ENCODE data around the gene SCYGR6.

The SCYGR6 gene

DNA sequence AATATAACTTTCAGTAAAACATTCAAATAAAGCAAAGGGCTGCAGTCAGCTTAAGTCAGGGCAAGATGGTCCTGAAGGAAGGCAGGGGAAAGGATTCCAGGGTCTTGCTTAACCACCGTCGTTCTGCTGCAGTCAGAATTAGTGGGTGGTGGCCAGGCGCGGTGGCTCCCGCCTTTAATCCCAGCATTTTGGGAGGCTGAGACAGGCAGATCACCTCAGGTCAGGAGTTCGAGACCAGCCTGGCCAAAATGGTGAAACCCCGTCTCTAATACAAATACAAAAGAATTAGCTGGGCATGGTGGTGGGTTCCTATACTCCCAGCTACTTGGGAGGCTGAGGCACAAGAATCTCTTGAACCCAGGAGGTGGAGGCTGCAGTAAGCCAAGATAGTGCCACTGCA is 13.6 kb downstream of the SCYGR6 start:
- DNase-seq, result no peak

DNA sequence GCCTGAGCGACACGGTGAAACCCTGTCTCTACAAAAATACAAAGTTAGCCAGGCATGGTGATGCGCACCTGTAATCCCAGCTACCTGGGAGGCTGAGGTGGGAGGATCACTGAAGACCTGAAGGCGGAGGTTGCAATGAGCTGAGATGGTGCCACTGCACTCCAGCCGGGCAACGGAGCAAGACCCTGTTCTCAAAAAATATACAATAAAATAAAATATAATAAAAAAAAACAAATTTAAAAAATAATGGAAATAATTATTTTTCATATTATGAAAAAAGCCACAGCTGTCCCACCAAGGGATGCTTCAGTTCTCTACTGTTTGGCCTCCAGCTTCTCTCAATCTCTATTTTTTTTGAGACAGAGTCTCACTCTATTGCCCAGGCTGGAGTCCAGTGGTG is 17.2 kb downstream of the SCYGR6 start:
- no peak for DNase-seq

DNA sequence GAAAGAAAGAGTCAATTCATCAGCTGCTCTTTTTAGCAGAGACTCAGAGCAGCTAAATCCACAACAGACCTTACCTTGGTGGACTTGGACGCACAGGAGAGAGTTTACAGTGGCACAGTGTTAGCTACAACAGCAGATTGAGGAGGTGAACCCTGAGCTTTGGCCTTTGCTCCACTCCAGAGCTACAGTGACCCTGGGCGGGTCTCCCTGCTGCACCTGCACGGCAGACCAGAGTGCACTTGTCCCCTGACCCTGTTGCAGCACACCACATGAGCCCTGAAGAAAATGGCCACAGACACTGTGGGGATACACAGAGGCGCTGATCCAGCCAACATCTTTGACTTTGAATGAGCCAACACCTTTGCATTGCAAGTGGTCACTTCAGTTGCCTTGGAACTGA is 17.7 kb downstream of the SCYGR6 start:
- no peak for DNase-seq

DNA sequence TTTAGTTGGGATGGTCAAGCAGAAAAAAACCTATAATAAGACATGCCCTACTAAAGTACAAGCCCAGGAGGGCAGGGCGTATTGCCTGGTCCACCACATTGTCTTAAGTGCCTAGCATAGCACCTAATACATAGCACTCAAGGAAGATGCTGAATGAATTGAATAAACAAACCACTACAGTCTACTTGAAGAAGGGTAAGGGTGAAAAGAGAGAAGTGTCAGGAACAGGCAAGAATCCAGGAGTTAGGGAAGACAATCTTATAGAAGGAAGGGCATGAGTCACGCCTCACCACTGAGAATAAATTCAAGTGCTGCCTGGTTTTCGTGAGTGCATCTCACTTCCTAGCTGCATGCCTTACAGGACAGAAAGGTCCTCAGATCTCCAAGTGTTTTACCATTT is 20.6 kb downstream of the SCYGR6 start:
- no peak for DNase-seq

DNA sequence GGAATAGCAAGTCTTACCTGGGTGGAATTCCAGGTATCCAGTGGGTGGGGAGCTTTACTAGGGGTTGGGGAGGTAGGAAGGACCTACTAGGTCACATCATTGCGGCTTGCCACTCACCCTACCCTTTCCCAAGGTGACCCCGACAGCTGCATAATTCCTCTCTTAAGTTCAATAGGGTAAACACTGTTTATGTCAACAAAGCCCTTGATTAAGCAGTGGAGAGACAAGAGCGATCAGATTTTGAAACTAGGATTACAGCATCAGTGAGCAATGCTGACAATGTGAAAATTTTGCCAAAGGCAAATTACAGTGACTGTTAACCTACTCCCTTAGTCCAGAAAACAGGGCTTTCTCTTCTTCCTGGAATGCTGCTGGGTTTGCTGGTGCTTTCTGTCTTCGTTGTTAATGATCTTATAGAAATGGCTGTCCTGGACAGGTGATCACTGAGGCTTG is 21.3 kb downstream of the SCYGR6 start:
- no peak for DNase-seq

DNA sequence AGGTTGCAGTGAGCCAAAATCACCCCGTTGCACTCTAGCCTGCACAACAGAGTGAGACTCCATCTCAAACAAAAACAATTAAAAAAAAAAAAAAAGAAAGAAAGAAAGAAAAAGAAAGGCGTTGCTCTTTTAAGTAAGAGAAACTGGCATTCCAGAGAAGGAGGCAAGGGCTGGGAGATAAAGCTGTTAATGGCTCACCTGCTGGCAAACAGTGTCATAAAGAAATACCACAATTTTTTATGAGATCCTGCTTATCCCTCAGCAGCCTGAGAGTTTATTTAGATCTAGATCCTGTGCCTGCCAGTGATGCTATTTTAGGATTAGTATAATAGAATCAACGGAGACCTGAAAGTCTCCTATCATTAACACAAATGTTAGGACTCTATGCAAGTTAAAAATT is 23.0 kb downstream of the SCYGR6 start:
- no peak for DNase-seq

DNA sequence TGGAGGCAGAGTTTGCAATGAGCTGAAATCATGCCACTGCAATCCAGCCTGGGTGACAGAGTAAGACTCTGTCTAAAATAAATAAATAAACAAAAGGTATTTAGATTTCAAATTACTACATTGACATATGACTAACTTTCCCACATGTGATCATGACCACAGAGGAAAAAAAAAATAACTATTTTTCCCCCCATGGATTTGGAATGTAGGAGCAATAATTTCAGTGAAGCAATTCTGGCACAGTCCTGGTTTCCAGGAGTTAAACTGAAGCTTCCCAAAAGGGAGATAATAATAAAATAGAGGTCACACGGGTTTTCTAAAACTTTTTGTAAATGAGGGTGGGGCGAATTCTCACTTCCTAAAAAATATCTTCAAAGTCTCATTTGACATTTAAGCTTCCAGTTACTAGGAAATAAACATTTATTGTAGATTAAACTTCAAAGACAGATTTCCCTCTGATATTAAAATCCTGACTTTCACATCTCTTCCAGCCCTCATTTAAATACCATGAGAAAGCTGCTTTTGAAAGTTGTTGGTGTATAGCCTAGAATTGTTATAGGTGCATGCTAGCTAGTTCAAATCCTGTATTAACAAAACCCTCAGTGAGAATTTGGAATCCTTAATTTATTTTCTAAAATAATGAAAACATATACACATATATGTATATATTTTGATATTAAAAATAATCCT is 27.4 kb downstream of the SCYGR6 start:
- no peak for DNase-seq

DNA sequence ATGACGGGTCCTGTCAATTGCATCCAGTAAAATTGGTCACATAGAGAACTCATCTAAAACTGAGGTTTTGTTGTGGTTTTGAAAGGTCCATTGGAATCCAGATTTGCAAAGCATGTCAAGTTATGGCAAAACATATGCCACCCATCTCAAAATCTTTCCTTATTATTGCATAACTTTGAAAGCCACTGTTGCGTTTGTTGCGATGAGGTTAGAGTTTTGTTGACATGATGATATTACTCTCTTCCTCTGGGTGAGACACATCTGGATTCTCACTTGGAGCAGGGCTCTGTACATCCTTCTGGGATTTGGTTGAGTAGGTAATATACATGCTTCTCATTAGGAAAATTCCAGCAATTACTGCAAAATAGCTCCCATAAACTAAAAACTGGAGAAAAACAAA is 37.4 kb downstream of the SCYGR6 start:
- no peak for DNase-seq

DNA sequence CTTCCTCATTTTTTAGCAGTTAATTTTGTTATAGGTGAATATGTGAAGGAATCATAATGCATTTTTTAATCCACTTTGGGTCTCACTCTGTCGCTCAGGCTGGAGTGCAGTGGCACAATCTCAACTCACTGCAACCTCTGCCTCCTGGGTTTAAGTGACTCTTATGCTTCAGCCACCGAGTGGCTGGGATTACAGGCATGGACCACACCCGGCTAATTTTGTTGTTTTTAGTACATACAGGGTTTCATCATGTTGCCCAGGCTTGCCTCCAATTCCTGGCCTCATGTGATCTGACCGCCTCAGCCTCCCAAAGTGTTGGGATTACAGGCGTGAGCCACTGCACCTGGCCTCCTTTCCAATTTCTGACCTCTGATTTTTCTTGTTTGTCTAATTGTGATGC is 40.3 kb downstream of the SCYGR6 start:
- no peak for DNase-seq

DNA sequence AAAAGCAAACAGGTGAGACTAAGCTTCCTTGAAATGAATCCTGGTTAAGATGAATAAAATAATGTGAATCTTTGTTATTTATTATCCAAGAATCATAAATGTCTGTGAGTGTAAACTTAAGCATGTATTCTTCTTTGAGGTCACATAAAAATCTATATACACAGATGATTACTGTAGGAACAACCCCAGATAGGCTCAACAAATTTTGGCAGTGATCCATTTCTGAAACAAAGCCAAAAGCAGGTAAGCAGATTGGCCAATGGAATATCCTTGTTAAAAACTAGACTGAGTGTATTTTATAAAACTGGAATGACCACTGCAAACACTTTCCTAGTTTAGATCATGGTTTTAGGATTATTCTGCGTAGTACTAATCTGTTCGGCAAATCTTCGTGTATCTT is 46.6 kb downstream of the SCYGR6 start:
- no peak for DNase-seq

DNA sequence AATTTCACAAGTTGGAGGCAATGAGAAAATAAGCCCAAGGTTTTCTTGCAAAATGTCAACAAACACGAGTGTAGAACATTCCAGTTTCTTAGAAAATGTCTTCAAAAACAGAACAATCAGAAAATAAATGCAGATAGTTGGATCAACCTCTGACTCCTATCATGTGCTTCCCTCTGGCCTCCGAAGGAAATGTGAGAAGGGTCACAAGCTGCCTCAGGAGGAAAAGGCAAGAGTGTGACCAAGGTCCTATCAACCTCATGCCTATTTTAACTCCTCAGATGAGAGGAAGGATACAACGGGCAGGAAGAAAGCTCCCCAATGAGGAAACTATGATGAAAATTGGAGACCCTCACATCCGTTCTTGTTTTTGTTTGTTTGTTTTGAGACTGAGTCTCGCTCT is 50.1 kb downstream of the SCYGR6 start:
- no peak for DNase-seq
